D721Med (cell line): ENCODE measurements around the gene FLT3.

Source experiments
- DNase-seq: peaks from one replicate; pipeline ENCODE4 v3.0.0; 2011; ENCODE audit warnings: low spot score; ENCODE audit not compliant: insufficient read length
- FAIRE-seq: peaks from 2 replicates; lab custom pipeline; 2011; peaks lifted over from hg19 to GRCh38; lab: Jason Lieb, UNC
- TF ChIP-seq, protein P1 (sequence below): IDR thresholded peaks from 2 replicates; pipeline ENCODE4 v1.5.1; 2012; ENCODE audit warnings: mild to moderate bottlenecking, control low read depth; ENCODE audit not compliant: insufficient read depth; ENCODE audit errors: missing control alignments

Gene FLT3

DNA sequence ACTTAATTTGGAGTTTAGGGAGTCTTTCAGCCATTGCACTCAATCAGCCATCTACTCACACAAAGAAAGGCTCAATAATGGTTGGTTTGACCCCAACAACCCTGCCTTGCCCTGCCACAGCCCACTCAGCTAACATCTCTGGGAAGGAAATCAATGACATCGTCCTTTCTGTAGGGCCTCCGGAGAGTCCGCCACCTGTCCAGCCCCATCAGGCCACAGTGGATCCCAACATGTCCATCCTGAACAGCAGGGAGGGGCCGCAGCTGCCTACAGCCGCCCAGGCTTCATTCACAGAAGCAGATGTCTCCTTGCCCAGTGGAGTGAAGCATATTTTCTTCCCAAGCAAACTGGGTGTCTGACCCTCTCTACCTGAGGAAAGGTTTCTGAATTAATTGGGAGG lies 127.1 kb downstream of the FLT3 start:
- FAIRE-seq (no peak), DNase-seq (no peak)
- TF ChIP-seq, protein P1, sequence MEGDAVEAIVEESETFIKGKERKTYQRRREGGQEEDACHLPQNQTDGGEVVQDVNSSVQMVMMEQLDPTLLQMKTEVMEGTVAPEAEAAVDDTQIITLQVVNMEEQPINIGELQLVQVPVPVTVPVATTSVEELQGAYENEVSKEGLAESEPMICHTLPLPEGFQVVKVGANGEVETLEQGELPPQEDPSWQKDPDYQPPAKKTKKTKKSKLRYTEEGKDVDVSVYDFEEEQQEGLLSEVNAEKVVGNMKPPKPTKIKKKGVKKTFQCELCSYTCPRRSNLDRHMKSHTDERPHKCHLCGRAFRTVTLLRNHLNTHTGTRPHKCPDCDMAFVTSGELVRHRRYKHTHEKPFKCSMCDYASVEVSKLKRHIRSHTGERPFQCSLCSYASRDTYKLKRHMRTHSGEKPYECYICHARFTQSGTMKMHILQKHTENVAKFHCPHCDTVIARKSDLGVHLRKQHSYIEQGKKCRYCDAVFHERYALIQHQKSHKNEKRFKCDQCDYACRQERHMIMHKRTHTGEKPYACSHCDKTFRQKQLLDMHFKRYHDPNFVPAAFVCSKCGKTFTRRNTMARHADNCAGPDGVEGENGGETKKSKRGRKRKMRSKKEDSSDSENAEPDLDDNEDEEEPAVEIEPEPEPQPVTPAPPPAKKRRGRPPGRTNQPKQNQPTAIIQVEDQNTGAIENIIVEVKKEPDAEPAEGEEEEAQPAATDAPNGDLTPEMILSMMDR: no peak

DNA sequence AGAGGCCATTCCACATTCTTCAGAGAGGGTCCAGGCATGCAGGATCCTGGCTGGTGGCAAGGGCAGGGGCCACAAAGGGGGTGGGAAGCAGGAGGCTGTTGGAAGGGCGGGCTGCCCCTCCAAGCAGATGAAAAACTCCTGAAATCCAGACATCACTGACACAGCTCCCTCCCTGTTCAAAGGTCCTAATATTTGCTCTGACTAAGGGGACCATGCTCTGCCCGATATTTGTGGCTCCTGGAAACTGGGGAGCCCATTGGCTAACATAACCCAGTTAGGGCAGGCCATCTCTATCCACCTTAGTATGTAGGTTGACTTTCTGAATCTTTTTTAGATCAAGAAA lies 127.9 kb downstream of the FLT3 start:
- no peak for DNase-seq
- no peak for FAIRE-seq
- TF ChIP-seq, protein P1: no peak

DNA sequence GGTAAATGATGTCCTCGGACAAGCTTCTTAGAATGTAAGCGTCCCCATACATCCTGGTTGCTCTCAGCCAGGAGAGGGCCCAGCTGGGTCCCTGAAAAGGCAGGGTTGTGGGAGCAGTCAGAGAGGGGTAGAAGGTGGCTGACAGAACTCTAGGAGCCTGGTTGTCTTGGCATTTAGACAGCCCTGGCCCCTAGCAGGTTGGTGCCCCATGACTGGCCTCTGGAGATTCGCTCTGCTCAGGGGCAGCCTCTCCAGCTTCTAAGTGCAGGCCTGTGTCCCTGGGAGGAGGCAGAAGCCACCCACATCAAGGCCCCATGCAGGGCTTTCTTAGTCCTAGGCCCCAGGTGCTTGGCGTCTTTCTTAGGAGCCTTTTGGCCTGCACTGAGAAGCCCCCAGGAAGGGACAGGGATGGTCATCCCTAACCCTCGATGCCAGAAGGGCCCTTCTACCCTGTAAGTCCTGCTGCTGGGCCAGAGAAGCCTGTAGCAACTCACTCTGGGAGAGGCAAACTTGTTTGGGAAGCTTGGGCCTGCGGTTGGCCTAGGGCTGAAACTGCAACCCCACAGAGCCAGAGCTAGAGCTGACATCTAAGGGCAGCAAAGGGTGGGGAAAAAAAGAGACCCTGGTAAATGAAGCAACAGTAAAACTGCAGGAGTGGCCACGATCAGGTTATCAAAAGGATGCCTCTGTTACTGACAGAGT lies 128.4 kb downstream of the FLT3 start:
- DNase-seq (no peak), FAIRE-seq (no peak)
- TF ChIP-seq, protein P1: no peak

DNA sequence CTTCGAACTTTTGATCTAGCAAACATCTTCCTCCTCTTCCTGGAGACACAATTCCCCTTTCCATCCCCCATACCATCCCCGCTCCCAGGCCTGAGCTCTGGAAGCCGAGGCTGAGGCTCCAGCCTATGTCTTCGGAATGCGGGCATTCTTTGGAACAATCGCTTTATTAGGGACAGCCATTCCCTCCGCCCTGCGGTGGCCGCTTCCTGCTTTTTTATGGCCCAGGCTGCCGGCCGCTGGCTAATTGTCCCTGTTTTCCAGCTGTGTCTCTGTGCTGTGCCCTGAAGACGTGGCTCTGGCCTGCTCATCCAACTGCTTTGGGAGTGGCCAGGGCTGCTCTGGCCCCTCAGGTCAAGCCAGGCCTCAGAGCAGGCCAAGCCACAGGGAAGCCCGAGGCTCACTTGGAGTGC lies 129.1 kb downstream of the FLT3 start:
- no peak for FAIRE-seq
- DNase-seq: no peak
- TF ChIP-seq, protein P1: no peak

DNA sequence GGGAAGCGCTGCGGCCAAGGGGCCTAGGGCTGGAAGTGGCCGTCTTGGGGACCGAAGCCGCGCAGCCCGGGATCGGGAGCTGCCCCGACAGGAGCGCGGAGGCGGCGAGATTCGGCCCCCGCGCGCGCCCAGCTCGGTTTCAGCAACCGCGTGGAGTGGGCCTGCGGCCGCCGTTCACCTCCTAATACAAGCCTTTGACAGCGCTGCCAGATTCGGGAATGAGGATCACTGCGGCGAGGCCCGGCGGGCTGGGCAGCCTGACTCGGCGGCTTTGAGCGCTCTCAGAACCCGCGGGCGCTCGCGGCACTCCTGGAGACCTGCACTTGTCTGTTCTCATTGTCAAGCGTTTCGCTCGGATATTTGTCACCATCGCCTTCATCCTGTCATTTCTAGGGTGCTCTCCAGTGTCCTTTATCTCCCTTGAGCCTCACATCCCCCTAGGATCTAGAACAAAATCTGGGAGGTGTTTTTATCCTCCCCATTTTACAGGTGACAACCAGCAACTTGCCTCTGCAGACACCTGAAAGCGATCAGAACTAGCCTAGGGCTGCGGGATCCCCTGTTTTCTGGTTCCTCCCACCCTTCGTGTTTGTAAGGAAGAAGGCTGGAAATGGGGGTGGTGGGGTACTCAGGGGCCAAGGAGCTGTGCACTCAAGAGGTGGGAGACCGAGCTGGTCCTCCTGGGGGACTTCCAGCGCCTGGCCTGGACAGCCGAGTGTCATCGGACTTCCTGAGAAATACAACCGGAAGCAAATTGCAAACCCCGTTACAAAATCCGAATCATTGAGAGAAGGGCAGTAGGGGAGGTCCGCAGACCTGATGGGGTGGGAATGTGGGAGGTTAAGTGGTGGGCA lies 129.8 kb downstream of the FLT3 start:
- TF ChIP-seq, protein P1: no peak
- no peak for FAIRE-seq
- no peak for DNase-seq

DNA sequence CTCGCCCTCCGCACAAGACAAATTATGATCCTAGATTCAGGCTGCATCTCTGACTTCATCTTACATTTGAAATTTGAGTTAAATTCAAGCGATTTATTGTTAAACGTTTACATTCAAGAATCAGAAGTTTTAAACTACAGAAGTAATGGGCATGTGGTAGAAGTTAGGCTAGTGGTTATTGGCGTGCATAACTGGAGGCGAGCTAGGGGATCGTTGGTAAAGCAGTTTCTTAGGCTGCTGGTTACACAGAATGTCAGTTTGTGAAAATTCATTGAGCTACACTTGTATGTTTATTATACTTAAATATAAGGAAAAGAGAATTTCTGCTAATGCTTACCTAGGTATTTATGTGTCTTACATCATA lies 130.5 kb downstream of the FLT3 start:
- FAIRE-seq (no peak), DNase-seq (no peak)
- TF ChIP-seq, protein P1: no peak
